Neural crest cell (in vitro differentiated cells): ENCODE measurements around the gene TMEM175. TPM values are rescaled to one million over a fixed set of nuclear protein-coding genes. Genes with fewer than 3 reads are reported as not detected.
A peak's percentile ranks its signal among the peaks of the same experiment; 100 is the strongest.

Experiments
- DNase-seq: peaks from one replicate; pipeline ENCODE4 v3.0.0; 2021; ENCODE audit warnings: low read depth, mixed read lengths, low spot score
- H3K27ac Mint-ChIP-seq: one replicate; pipeline ENCODE4 v1.8.0; 2021; ENCODE audit warnings: mild to moderate bottlenecking, mixed read lengths; ENCODE audit not compliant: unreplicated experiment
- H3K27me3 Mint-ChIP-seq: 2 replicates; pipeline ENCODE4 v1.8.0; 2021; ENCODE audit warnings: low read depth, mild to moderate bottlenecking, mixed read lengths
- H3K36me3 Mint-ChIP-seq: 2 replicates; pipeline ENCODE4 v1.8.0; 2021; ENCODE audit warnings: low read depth, mild to moderate bottlenecking, mixed read lengths
- H3K4me1 Mint-ChIP-seq: 2 replicates; pipeline ENCODE4 v1.8.0; 2021; ENCODE audit warnings: mixed read lengths
- H3K4me3 Mint-ChIP-seq: one replicate; pipeline ENCODE4 v1.8.0; 2021; ENCODE audit warnings: mild to moderate bottlenecking, mixed read lengths
- H3K9me3 Mint-ChIP-seq: 2 replicates; pipeline ENCODE4 v1.8.0; 2021; ENCODE audit warnings: mixed read lengths
- total RNA-seq: library from RNA; stranded (reverse); gene quantifications from 2 replicates; pipeline ENCODE4 v1.2.1, GENCODE V29; 2021
- TF ChIP-seq, protein P1 (sequence below): fragments of 200-600 bp; sonication (generic); conservative IDR thresholded peaks from 2 replicates; pipeline ENCODE4 v1.5.0; 2021; ENCODE audit warnings: antibody characterized with exemption, mild to moderate bottlenecking

Gene TMEM175
- total RNA-seq, 1 donor from 2014 or later, result 15.2 TPM

DNA sequence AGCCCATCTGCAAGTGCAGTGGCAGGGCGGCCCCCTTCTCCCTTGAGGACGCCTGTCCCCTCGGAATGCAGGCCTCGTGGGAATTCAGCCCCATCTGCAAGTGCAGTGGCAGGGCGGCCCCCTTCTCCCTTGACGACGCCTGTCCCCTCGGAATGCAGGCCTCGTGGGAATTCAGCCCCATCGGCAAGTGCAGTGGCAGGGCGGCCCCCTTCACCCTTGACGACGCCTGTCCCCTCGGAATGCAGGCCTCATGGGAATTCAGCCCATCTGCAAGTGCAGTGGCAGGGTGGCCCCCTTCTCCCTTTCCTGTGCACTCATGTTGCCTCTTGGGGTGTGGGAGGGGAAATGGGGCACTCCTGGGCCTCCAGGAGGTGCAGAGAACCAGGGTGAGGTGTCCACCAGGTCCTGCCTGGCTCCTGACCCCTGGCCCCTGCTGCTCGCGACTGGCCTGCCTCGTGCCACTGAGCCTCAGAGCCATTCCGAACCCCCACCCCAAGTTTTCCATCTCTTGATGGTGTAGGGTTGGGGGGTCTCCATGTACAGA is 67.7 kb downstream of the TMEM175 start:
- TF ChIP-seq, protein P1, sequence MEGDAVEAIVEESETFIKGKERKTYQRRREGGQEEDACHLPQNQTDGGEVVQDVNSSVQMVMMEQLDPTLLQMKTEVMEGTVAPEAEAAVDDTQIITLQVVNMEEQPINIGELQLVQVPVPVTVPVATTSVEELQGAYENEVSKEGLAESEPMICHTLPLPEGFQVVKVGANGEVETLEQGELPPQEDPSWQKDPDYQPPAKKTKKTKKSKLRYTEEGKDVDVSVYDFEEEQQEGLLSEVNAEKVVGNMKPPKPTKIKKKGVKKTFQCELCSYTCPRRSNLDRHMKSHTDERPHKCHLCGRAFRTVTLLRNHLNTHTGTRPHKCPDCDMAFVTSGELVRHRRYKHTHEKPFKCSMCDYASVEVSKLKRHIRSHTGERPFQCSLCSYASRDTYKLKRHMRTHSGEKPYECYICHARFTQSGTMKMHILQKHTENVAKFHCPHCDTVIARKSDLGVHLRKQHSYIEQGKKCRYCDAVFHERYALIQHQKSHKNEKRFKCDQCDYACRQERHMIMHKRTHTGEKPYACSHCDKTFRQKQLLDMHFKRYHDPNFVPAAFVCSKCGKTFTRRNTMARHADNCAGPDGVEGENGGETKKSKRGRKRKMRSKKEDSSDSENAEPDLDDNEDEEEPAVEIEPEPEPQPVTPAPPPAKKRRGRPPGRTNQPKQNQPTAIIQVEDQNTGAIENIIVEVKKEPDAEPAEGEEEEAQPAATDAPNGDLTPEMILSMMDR, result no peak
- Mint-ChIP-seq H3K27ac (no peak overlapping the region), H3K36me3 (no peaks in the 10 kb centered on the region), H3K4me3 (no peak overlapping the region), H3K9me3 (no peaks in the 10 kb centered on the region), H3K4me1 (peaks cover 4% of the 10 kb centered on the region), H3K27me3 (peaks cover 67% of the 10 kb centered on the region)
- no peak for DNase-seq

DNA sequence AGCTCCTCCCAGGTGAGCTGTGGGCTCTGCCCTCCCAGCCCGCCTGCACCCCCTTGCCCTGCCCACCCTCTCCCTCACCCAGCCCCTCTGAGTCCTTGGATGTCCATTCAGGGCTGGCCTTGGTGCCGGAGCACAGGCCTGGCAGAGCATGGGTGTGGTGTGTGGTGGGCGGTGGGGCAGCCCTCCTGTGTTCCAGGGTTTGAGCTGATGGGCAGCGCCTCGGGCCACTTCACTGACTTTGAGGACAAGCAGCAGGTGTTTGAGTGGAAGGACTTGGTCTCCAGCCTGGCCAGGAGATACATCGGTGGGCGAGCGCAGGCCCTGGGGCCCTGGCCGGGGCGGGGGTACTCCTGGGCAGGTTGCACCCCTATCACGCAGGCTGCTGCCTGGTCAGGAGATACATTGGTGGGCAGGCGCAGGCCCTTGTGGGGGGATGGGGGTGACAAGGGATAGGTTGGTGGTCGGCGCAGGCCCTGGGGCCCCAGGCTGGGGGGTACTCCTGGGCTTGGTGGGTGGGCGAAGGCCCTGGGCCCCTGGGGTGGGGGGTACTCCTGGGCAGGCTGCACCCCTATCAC is 68.5 kb downstream of the TMEM175 start:
- H3K36me3 Mint-ChIP-seq, result no peaks in the 10 kb centered on the region
- no peak for DNase-seq
- TF ChIP-seq, protein P1, result no peak
- no peaks in the 10 kb centered on the region for H3K9me3 Mint-ChIP-seq
- peaks cover 69% of the 10 kb centered on the region for H3K27me3 Mint-ChIP-seq
- peaks cover 4% of the 10 kb centered on the region for H3K4me1 Mint-ChIP-seq
- peak overlapping the region; percentile 38 for H3K4me3 Mint-ChIP-seq
- no peak overlapping the region for H3K27ac Mint-ChIP-seq

DNA sequence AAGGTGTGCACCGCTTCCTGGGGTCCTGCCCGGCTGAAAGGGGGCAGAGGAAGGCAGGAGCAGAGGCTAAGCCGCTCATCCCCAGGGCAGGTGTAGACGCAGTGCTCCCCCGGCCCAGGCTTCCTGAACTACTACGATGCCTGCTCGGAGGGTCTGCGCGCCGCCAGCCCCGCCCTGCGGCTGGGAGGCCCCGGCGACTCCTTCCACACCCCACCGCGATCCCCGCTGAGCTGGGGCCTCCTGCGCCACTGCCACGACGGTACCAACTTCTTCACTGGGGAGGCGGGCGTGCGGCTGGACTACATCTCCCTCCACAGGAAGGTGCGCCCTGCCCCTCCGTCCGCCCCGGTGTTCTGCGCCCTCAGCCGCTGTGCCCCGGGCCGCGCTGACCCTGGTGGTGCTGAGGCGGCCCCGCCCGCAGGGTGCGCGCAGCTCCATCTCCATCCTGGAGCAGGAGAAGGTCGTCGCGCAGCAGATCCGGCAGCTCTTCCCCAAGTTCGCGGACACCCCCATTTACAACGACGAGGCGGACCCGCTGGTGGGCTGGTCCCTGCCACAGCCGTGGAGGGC is 69.4 kb downstream of the TMEM175 start:
- no peak overlapping the region for H3K27ac Mint-ChIP-seq
- H3K4me3 Mint-ChIP-seq, result no peak overlapping the region
- peaks cover 4% of the 10 kb centered on the region for H3K4me1 Mint-ChIP-seq
- TF ChIP-seq, protein P1, result no peak
- no peaks in the 10 kb centered on the region for H3K36me3 Mint-ChIP-seq
- peaks cover 71% of the 10 kb centered on the region for H3K27me3 Mint-ChIP-seq
- no peaks in the 10 kb centered on the region for H3K9me3 Mint-ChIP-seq
- no peak for DNase-seq

DNA sequence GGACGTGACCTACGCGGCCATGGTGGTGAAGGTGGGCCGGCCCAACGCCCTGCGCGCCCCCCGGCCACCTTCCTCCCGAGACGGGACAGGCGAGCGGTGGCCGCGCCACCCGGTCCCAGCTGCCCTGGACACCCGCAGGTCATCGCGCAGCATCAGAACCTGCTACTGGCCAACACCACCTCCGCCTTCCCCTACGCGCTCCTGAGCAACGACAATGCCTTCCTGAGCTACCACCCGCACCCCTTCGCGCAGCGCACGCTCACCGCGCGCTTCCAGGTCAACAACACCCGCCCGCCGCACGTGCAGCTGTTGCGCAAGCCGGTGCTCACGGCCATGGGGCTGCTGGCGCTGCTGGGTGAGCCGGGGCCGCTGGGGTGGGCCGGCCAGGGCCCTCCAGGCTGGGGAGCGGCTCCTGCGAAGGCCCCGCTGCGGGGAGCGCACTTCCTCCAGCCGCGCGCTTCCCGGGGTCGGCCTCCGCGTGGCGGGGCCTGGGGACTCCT is 69.9 kb downstream of the TMEM175 start:
- TF ChIP-seq, protein P1, result no peak
- DNase-seq, result no peak
- no peak overlapping the region for H3K4me3 Mint-ChIP-seq
- H3K36me3 Mint-ChIP-seq, result peaks cover 3% of the 10 kb centered on the region
- peaks cover 4% of the 10 kb centered on the region for H3K4me1 Mint-ChIP-seq
- no peaks in the 10 kb centered on the region for H3K9me3 Mint-ChIP-seq
- H3K27me3 Mint-ChIP-seq, result peaks cover 72% of the 10 kb centered on the region
- no peak overlapping the region for H3K27ac Mint-ChIP-seq

DNA sequence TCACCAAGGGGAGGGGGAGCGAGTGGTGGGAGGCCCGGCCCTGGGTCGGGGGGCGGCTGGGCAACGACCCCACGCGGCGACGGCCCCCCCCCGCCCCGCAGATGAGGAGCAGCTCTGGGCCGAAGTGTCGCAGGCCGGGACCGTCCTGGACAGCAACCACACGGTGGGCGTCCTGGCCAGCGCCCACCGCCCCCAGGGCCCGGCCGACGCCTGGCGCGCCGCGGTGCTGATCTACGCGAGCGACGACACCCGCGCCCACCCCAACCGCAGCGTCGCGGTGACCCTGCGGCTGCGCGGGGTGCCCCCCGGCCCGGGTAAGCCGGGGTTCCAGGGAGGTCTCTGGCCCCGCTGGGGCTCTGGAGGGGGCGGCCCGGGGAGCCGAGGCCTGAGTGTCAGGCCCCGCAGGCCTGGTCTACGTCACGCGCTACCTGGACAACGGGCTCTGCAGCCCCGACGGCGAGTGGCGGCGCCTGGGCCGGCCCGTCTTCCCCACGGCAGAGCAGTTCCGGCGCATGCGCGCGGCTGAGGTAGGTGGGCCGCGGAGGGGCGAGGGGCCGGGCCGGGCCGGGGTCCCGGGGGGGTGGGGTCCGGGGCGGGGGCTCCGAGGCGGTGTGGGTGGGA is 70.5 kb downstream of the TMEM175 start:
- Mint-ChIP-seq H3K9me3 (no peaks in the 10 kb centered on the region), H3K27ac (no peak overlapping the region), H3K36me3 (peaks cover 3% of the 10 kb centered on the region), H3K4me3 (no peak overlapping the region), H3K27me3 (peaks cover 77% of the 10 kb centered on the region), H3K4me1 (peaks cover 4% of the 10 kb centered on the region)
- DNase-seq, result no peak
- TF ChIP-seq, protein P1, result no peak
